Gastroesophageal sphincter (tissue), 4 donors: Measurements from ENCODE around the gene UBR3. TPM values are rescaled to one million over a fixed set of nuclear protein-coding genes. Genes with fewer than 3 reads are reported as not detected.

Experiments used
- ATAC-seq: fragments of 150-250 bp; one replicate; pipeline ENCODE4 v1.9.1; 2016; ENCODE audit warnings: mild to moderate bottlenecking, moderate library complexity
- H3K27ac ChIP-seq, 4 donors: fragments of 200-600 bp; sonication (generic) in 3 of 4; 1 replicate in 3 of 4; 2 replicates in 1 of 4; pipeline ENCODE4 v1.5.1; 2016 to 2019
- H3K27me3 ChIP-seq: fragments of 200-600 bp; sonication (generic); one replicate; pipeline ENCODE4 v1.5.1; 2019
- H3K36me3 ChIP-seq, 2 donors: fragments of 200-600 bp; sonication (generic); one replicate each; pipeline ENCODE4 v1.5.1; 2019; ENCODE audit warnings: control low read depth in 1 of 2
- H3K4me1 ChIP-seq, 3 donors: fragments of 200-600 bp; sonication (generic); 1 replicate in 2 of 3; 2 replicates in 1 of 3; pipeline ENCODE4 v1.5.1; 2016 to 2019; ENCODE audit warnings: control low read depth in 2 of 3
- H3K4me3 ChIP-seq, 2 donors: fragments of 200-600 bp; sonication (generic); one replicate each; pipeline ENCODE4 v1.5.1; 2019; ENCODE audit warnings: mild to moderate bottlenecking in 1 of 2, moderate library complexity in 1 of 2
- H3K9me3 ChIP-seq, 3 donors: fragments of 200-600 bp; sonication (generic); one replicate each; pipeline ENCODE4 v1.5.1; 2017 to 2019; ENCODE audit warnings: control low read depth in 2 of 3
- CTCF ChIP-seq, 4 experiments: fragments of 200-600 bp in 2 of 4; fragments of 450-650 bp in 2 of 4; sonication (generic) in 1 of 4; IDR thresholded peaks; one replicate each; pipeline ENCODE4 v1.5.1; 2017 to 2019; ENCODE audit warnings: antibody characterized with exemption in 4 of 4, mild to moderate bottlenecking in 2 of 4, moderate library complexity in 2 of 4
- EP300 ChIP-seq: sonication (generic); formaldehyde crosslinking; IDR thresholded peaks from one replicate; pipeline ENCODE4 v1.6.1; 2017; ENCODE audit warnings: antibody characterized with exemption, mild to moderate bottlenecking
- POLR2A ChIP-seq, 2 donors: fragments of 450-650 bp; IDR thresholded peaks; one replicate each; pipeline ENCODE4 v1.6.1; 2017; ENCODE audit warnings: antibody characterized with exemption in 2 of 2, mild to moderate bottlenecking in 2 of 2, moderate library complexity in 1 of 2
- POLR2AphosphoS5 ChIP-seq: sonication (generic); formaldehyde crosslinking; IDR thresholded peaks from one replicate; pipeline ENCODE4 v1.6.1; 2017; ENCODE audit warnings: antibody characterized with exemption
- WGBS, 2 donors: methylation state at CpG; one replicate each; pipeline ENCODE4 v1.1.5; 2018; ENCODE audit warnings: low coverage in 1 of 2; 5-methylcytosine and 5-hydroxymethylcytosine counted together
- total RNA-seq, 4 donors: library from RNA; depleted of rRNA; stranded (reverse); fragments of >200 nt; gene quantifications; one replicate each; pipeline ENCODE4 v1.1.0, GENCODE V29; 2016

UBR3 gene
- total RNA-seq, 4 donors from 2014 or later: 52.9 to 122 (median 66.9) TPM

- no peak for ATAC-seq
- Histone ChIP-seq H3K4me1 (peaks cover 0 to 24% (median 4%) of the 10 kb centered on the region in 3 donors), H3K36me3 (peaks cover 0 to 55% of the 10 kb centered on the region in 2 donors), H3K27me3 (no peaks in the 10 kb centered on the region), H3K4me3 (no peak overlapping the region), H3K9me3 (peaks cover 0 to 8% (median 0%) of the 10 kb centered on the region in 3 donors), H3K27ac (no peak overlapping the region)
- no peak for TF ChIP-seq CTCF (IDR thresholded peaks at IDR 0.05)
- TF ChIP-seq POLR2A (IDR thresholded peaks at IDR 0.05): no peak
- no peak for TF ChIP-seq EP300
- 92 to 100% methylated on average over 2 of the region's 2 CpGs for WGBS, 2 donors
These were observed 243.5 kb downstream of the UBR3 start for GRCh38 chr2:170070778-170071177.

GRCh38 chr2:170073288-170073687, 246.0 kb downstream of the UBR3 start:
- no peak for ATAC-seq
- Histone ChIP-seq H3K36me3 (peaks cover 0 to 49% of the 10 kb centered on the region in 2 donors), H3K9me3 (peaks cover 0 to 8% (median 0%) of the 10 kb centered on the region in 3 donors), H3K4me1 (peaks cover 0 to 24% (median 4%) of the 10 kb centered on the region in 3 donors), H3K4me3 (no peak overlapping the region), H3K27ac (peak overlapping the region; percentile 4 to 56 (median 19)), H3K27me3 (no peaks in the 10 kb centered on the region)
- 6 to 7% methylated on average over 2 of the region's 2 CpGs for WGBS, 2 donors
- peak; percentile 73 for TF ChIP-seq POLR2AphosphoS5
- TF ChIP-seq CTCF (IDR thresholded peaks at IDR 0.05): no peak

- Histone ChIP-seq H3K4me3 (no peak overlapping the region), H3K4me1 (peaks cover 0 to 24% (median 4%) of the 10 kb centered on the region in 3 donors), H3K9me3 (no peaks in the 10 kb centered on the region), H3K36me3 (peaks cover 0 to 37% of the 10 kb centered on the region in 2 donors), H3K27me3 (no peaks in the 10 kb centered on the region), H3K27ac (no peak overlapping the region)
- WGBS, 2 donors: 94% methylated on average over 1 of the region's 1 CpG; no CpG with 5 or more reads in 1 of the 2 donors
- no peak for ATAC-seq
- no peak for TF ChIP-seq POLR2A (IDR thresholded peaks at IDR 0.05)
- no peak for TF ChIP-seq EP300
- no peak for TF ChIP-seq CTCF (IDR thresholded peaks at IDR 0.05)
- TF ChIP-seq POLR2AphosphoS5: no peak
These were observed 248.9 kb downstream of the UBR3 start for GRCh38 chr2:170076189-170076588.

- peaks cover 0 to 18% (median 4%) of the 10 kb centered on the region in 3 donors for H3K4me1 ChIP-seq
- H3K27ac ChIP-seq: no peak overlapping the region
- H3K9me3 ChIP-seq: no peaks in the 10 kb centered on the region
- ATAC-seq: no peak
- 72 to 88% methylated on average over 6 to 7 of the region's 7 CpGs for WGBS, 2 donors
- H3K27me3 ChIP-seq: no peaks in the 10 kb centered on the region
- peaks cover 0 to 50% of the 10 kb centered on the region in 2 donors for H3K36me3 ChIP-seq
- TF ChIP-seq CTCF (IDR thresholded peaks at IDR 0.05): no peak
- TF ChIP-seq POLR2AphosphoS5: no peak
- no peak for TF ChIP-seq POLR2A (IDR thresholded peaks at IDR 0.05)
- no peak for TF ChIP-seq EP300
- no peak overlapping the region for H3K4me3 ChIP-seq
These were observed 250.7 kb downstream of the UBR3 start for GRCh38 chr2:170077830-170078569.
